Colonic mucosa (tissue), 4 donors: ENCODE measurements around the gene ING2. TPM values are rescaled to one million over a fixed set of nuclear protein-coding genes. Genes with fewer than 3 reads are reported as not detected.
"Not testable (repeated sequence)": the region's sequence is repeated elsewhere in the genome, so short reads cannot be mapped to it uniquely, and the experiment has no call there.

ENCODE experiments used
- DNase-seq: peaks from one replicate; pipeline ENCODE4 v3.0.0-alpha.2; 2020
- H3K27ac ChIP-seq: fragments of 200-600 bp; one replicate; pipeline ENCODE4 v1.8.0; 2021
- H3K27me3 ChIP-seq: fragments of 200-600 bp; one replicate; pipeline ENCODE4 v1.8.0; 2021
- H3K36me3 ChIP-seq: fragments of 200-600 bp; one replicate; pipeline ENCODE4 v1.8.0; 2021
- H3K4me1 ChIP-seq: fragments of 200-600 bp; one replicate; pipeline ENCODE4 v1.8.0; 2021; ENCODE audit warnings: mild to moderate bottlenecking
- H3K4me3 ChIP-seq: fragments of 200-600 bp; one replicate; pipeline ENCODE4 v1.8.0; 2021
- H3K9ac ChIP-seq, 2 donors: one replicate each; pipeline ENCODE4 v1.7.0; 2013; ENCODE audit warnings: control low read depth in 2 of 2, low read depth in 2 of 2, low read length in 2 of 2
- H3K9me3 ChIP-seq: fragments of 200-600 bp; one replicate; pipeline ENCODE4 v1.8.0; 2021
- CTCF ChIP-seq: fragments of 200-600 bp; IDR thresholded peaks from one replicate; pipeline ENCODE4 v1.8.0; 2022; ENCODE audit warnings: antibody characterized with exemption, mild to moderate bottlenecking
- intact Hi-C: fragments of 100-400 bp; cut with DNase I; formaldehyde crosslinking; loops from one replicate; pipeline ENCODE4 v1.14.1; 2022
- total RNA-seq, 2 donors: library from RNA; stranded (reverse); fragmentation: NEBNext Ultra II Directional in 1 of 2; extraction: Animal tissue kit (Norgen Biotek cat#: 25700) in 1 of 2; gene quantifications; one replicate each; pipeline ENCODE4 v1.2.1, GENCODE V29; 2021
- donor health status: healthy.
- donor health status: DM: no; HTN: no; CAD: no.
- donor health status: DM: no; HTN: no; CAD: no.

ING2 gene
- total RNA-seq, 2 donors from 2014 or later = 11.0 to 15.3 TPM

DNA sequence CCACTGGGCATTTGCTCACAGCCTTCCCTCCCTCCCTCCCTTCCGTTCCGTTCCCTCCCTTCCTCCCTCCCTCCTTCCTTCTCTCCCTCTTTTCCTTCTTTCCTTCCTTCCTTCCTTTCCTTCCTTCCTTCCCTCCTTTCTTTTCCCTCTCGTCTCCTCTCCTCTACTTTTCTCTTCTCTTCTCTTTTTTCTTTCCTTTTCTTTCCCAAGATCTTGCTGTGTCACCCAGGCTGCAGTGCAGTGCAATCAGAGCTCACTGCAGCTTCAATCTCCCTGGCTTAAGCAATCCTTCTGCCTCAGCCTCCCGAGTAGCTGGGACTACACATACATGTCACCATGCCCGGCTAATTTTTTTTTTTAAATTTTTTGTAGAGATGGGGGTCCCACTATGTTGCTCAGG, 26.7 kb upstream of the ING2 start:
- H3K27ac ChIP-seq = no peak overlapping the region
- H3K4me1 ChIP-seq = no peaks in the 10 kb centered on the region
- H3K36me3 ChIP-seq = no peaks in the 10 kb centered on the region
- TF ChIP-seq CTCF = no peak
- H3K4me3 ChIP-seq = no peak overlapping the region
- DNase-seq = no peak
- no peaks in the 10 kb centered on the region for H3K9me3 ChIP-seq
- H3K9ac ChIP-seq = no peak overlapping the region
- no peaks in the 10 kb centered on the region for H3K27me3 ChIP-seq
- intact Hi-C loops = loop anchor here (10.0 kb wide), 1 partner anchor 157 kb away; no protein-coding TSS in a partner anchor

DNA sequence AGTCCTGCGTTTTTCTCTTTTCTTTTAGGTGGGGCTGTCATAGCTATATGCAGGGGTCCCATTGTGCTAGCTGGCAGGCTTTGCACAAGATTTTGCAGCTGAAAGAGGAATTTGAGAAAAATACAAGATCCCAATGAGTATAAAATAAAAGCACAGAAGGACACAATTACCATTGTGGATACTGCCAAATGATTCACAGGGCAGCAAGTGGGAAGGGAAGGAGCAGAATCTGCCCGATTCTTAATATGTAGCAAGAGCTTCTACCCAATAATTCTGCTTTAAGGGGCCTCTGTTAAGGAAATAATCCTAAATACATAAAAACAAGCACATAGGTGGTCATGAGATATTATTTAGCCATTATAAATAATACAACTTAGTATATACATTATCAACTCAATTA, 25.9 kb upstream of the ING2 start:
- H3K4me1 ChIP-seq = no peaks in the 10 kb centered on the region

GRCh38 chr4:183482515-183483095, 22.3 kb upstream of the ING2 start:
- H3K9ac ChIP-seq, DNase-seq, H3K27me3 ChIP-seq, H3K4me3 ChIP-seq, H3K36me3 ChIP-seq, intact Hi-C loops, H3K9me3 ChIP-seq, H3K4me1 ChIP-seq, H3K27ac ChIP-seq: not testable (repeated sequence)

More for the DNA sequence above, 25.9 kb upstream of the ING2 start:
- no peak for DNase-seq
- Histone ChIP-seq H3K27me3 (no peaks in the 10 kb centered on the region), H3K9me3 (no peaks in the 10 kb centered on the region), H3K4me3 (no peak overlapping the region), H3K36me3 (no peaks in the 10 kb centered on the region), H3K27ac (no peak overlapping the region), H3K9ac (no peak overlapping the region)
- intact Hi-C loops = loop anchor here (10.0 kb wide), 1 partner anchor 156 kb away; no protein-coding TSS in a partner anchor
- no peak for TF ChIP-seq CTCF

DNA sequence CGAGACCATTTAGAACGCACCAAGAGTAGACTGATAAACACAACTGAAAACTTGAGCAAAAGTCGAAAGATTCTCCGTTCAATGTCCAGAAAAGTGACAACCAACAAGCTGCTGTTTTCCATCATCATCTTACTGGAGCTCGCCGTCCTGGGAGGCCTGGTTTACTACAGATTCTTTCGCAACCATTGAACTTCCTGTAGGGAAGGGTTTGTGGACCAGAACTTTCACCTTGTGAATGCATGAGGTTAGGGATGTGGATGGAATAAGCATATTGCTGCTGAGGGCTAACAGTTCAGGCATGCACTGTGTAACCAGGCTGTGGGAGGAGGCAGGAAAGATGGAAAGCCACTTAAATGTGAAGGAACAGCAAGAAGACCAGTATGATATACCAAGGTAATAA, 20.9 kb upstream of the ING2 start:
- Histone ChIP-seq H3K9ac (no peak overlapping the region), H3K36me3 (no peaks in the 10 kb centered on the region), H3K4me3 (no peak overlapping the region), H3K27ac (no peak overlapping the region), H3K9me3 (no peaks in the 10 kb centered on the region), H3K4me1 (no peaks in the 10 kb centered on the region), H3K27me3 (no peaks in the 10 kb centered on the region)
- intact Hi-C loops = no loop called here
- no peak for TF ChIP-seq CTCF
- no peak for DNase-seq

- Histone ChIP-seq H3K9me3 (no peaks in the 10 kb centered on the region), H3K9ac (no peak overlapping the region), H3K27ac (no peak overlapping the region), H3K4me1 (no peaks in the 10 kb centered on the region), H3K27me3 (no peaks in the 10 kb centered on the region), H3K36me3 (no peaks in the 10 kb centered on the region), H3K4me3 (no peak overlapping the region)
- intact Hi-C loops = no loop called here
- TF ChIP-seq CTCF = no peak
- DNase-seq = no peak
These were observed 19.3 kb upstream of the ING2 start for GRCh38 chr4:183485411-183486160.

GRCh38 chr4:183492791-183493222, 12.1 kb upstream of the ING2 start:
- H3K36me3 ChIP-seq = no peaks in the 10 kb centered on the region
- H3K9ac ChIP-seq = no peak overlapping the region
- no peaks in the 10 kb centered on the region for H3K4me1 ChIP-seq
- H3K4me3 ChIP-seq = no peak overlapping the region
- DNase-seq = no peak
- H3K27ac ChIP-seq = no peak overlapping the region
- TF ChIP-seq CTCF = no peak
- no peaks in the 10 kb centered on the region for H3K9me3 ChIP-seq
- H3K27me3 ChIP-seq = no peaks in the 10 kb centered on the region
- intact Hi-C loops = no loop called here
